ENCODE results near the gene NR1D1.

The NR1D1 gene

GRCh38 chr17:40061609-40062038 is 38.8 kb downstream of the NR1D1 start:
- ChIA-PET CTCF (interaction anchor here (0.5 to 10.6 kb wide), 10 partner anchors 13 to 586 kb away, joined by 3 to 166 read pairs (median 5); no protein-coding TSS in a partner anchor), POLR2A (no interaction called here)
- TF ChIP-seq KLF8 (tag by site-specific recombination; IDR thresholded peaks at IDR 0.05): no peak
- TF ChIP-seq ZNF350 (tag by site-specific recombination; IDR thresholded peaks at IDR 0.05): no peak
- peak; percentile 46 for TF ChIP-seq ZBTB8A (tag by site-specific recombination; IDR thresholded peaks at IDR 0.05)
- no peak for TF ChIP-seq ZNF174 (tag by site-specific recombination; IDR thresholded peaks at IDR 0.05)
- TF ChIP-seq HIC1 (tag by site-specific recombination; IDR thresholded peaks at IDR 0.05): no peak
- TF ChIP-seq ZNF776 (tag by site-specific recombination; IDR thresholded peaks at IDR 0.05; ENCODE audit: borderline replicate concordance): no peak
- TF ChIP-seq ZNF362 (tag by site-specific recombination; IDR thresholded peaks at IDR 0.05): no peak
- no peak for TF ChIP-seq GFI1B (tag by site-specific recombination; IDR thresholded peaks at IDR 0.05)
- no peak for TF ChIP-seq TCF7L2 (IDR thresholded peaks at IDR 0.05; ENCODE audit: borderline replicate concordance, low read depth, low read length)
- TF ChIP-seq PATZ1 (tag by site-specific recombination; IDR thresholded peaks at IDR 0.05): peak; percentile 23; the same call in 1 of the 2 replicates
- TF ChIP-seq, protein P1, sequence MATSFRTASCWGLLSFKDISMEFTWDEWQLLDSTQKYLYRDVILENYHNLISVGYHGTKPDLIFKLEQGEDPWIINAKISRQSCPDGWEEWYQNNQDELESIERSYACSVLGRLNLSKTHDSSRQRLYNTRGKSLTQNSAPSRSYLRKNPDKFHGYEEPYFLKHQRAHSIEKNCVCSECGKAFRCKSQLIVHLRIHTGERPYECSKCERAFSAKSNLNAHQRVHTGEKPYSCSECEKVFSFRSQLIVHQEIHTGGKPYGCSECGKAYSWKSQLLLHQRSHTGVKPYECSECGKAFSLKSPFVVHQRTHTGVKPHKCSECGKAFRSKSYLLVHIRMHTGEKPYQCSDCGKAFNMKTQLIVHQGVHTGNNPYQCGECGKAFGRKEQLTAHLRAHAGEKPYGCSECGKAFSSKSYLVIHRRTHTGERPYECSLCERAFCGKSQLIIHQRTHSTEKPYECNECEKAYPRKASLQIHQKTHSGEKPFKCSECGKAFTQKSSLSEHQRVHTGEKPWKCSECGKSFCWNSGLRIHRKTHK (tag by site-specific recombination; IDR thresholded peaks at IDR 0.05): no peak
- TF ChIP-seq ZNF157 (tag by site-specific recombination; IDR thresholded peaks at IDR 0.05): no peak
- TF ChIP-seq, protein P2, sequence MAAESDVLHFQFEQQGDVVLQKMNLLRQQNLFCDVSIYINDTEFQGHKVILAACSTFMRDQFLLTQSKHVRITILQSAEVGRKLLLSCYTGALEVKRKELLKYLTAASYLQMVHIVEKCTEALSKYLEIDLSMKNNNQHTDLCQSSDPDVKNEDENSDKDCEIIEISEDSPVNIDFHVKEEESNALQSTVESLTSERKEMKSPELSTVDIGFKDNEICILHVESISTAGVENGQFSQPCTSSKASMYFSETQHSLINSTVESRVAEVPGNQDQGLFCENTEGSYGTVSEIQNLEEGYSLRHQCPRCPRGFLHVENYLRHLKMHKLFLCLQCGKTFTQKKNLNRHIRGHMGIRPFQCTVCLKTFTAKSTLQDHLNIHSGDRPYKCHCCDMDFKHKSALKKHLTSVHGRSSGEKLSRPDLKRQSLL (tag by site-specific recombination; IDR thresholded peaks at IDR 0.05): no peak
- no peak for TF ChIP-seq GLI2 (tag by site-specific recombination; IDR thresholded peaks at IDR 0.05; ENCODE audit: borderline replicate concordance, low read depth)
- TF ChIP-seq, protein P3, sequence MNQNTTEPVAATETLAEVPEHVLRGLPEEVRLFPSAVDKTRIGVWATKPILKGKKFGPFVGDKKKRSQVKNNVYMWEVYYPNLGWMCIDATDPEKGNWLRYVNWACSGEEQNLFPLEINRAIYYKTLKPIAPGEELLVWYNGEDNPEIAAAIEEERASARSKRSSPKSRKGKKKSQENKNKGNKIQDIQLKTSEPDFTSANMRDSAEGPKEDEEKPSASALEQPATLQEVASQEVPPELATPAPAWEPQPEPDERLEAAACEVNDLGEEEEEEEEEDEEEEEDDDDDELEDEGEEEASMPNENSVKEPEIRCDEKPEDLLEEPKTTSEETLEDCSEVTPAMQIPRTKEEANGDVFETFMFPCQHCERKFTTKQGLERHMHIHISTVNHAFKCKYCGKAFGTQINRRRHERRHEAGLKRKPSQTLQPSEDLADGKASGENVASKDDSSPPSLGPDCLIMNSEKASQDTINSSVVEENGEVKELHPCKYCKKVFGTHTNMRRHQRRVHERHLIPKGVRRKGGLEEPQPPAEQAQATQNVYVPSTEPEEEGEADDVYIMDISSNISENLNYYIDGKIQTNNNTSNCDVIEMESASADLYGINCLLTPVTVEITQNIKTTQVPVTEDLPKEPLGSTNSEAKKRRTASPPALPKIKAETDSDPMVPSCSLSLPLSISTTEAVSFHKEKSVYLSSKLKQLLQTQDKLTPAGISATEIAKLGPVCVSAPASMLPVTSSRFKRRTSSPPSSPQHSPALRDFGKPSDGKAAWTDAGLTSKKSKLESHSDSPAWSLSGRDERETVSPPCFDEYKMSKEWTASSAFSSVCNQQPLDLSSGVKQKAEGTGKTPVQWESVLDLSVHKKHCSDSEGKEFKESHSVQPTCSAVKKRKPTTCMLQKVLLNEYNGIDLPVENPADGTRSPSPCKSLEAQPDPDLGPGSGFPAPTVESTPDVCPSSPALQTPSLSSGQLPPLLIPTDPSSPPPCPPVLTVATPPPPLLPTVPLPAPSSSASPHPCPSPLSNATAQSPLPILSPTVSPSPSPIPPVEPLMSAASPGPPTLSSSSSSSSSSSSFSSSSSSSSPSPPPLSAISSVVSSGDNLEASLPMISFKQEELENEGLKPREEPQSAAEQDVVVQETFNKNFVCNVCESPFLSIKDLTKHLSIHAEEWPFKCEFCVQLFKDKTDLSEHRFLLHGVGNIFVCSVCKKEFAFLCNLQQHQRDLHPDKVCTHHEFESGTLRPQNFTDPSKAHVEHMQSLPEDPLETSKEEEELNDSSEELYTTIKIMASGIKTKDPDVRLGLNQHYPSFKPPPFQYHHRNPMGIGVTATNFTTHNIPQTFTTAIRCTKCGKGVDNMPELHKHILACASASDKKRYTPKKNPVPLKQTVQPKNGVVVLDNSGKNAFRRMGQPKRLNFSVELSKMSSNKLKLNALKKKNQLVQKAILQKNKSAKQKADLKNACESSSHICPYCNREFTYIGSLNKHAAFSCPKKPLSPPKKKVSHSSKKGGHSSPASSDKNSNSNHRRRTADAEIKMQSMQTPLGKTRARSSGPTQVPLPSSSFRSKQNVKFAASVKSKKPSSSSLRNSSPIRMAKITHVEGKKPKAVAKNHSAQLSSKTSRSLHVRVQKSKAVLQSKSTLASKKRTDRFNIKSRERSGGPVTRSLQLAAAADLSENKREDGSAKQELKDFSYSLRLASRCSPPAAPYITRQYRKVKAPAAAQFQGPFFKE (tag by site-specific recombination; IDR thresholded peaks at IDR 0.05; ENCODE audit: borderline replicate concordance): no peak
- TF ChIP-seq ZNF692 (tag by site-specific recombination; IDR thresholded peaks at IDR 0.05): no peak
- no peak for TF ChIP-seq ATF2 (tag by site-specific recombination; IDR thresholded peaks at IDR 0.05; ENCODE audit: low read depth)
- TF ChIP-seq ZNF629 (tag by site-specific recombination; IDR thresholded peaks at IDR 0.05): no peak
- TF ChIP-seq KLF1 (tag by site-specific recombination; IDR thresholded peaks at IDR 0.05): no peak
- TF ChIP-seq ZSCAN16 (tag by site-specific recombination; IDR thresholded peaks at IDR 0.05): no peak

More at GRCh38 chr17:40061609-40062038, 38.8 kb downstream of the NR1D1 start:
- peaks cover 17% of the 10 kb centered on the region for H3K4me1 ChIP-seq (ENCODE audit: control insufficient read depth, insufficient read depth, low read length)
- no peak overlapping the region for H3K4me3 ChIP-seq (ENCODE audit: low read depth, low read length)
- H3K36me3 ChIP-seq (ENCODE audit: control insufficient read depth in 2 of 2, insufficient read depth in 1 of 2, low read length in 2 of 2): no peaks in the 10 kb centered on the region
- no peak overlapping the region for H3K27ac ChIP-seq (ENCODE audit: extremely low read depth, low read depth, low read length)
- H3K9me3 ChIP-seq (ENCODE audit: control insufficient read depth, insufficient read depth, low read depth, low read length): no peaks in the 10 kb centered on the region

Measured in HEK293 (cell line).